A673 (cell line): ENCODE results near the gene DLG2. TPM values are rescaled to one million over a fixed set of nuclear protein-coding genes. Genes with fewer than 3 reads are reported as not detected.

ENCODE experiments used
- BruUV-seq: library from RNA; stranded (reverse); fragments of 400-500 nt; replicated peaks from 2 replicates; lab custom pipeline; 2021; lab: Mats Ljungman, UMichigan
- CTCF ChIA-PET: fragments of 300-600 bp; sonication (Branson Sonifier 250); formaldehyde crosslinking; loops from one replicate; lab custom pipeline; 2022; ENCODE audit warnings: antibody characterized with exemption; lab: Charles Lee
- POLR2A ChIA-PET: fragments of 300-600 bp; sonication (Branson Sonifier 250); formaldehyde crosslinking; loops from one replicate; lab custom pipeline; 2022; ENCODE audit warnings: antibody characterized with exemption; ENCODE audit not compliant: low non-redundant PET; lab: Charles Lee
- DNase-seq: peaks from one replicate; pipeline ENCODE4 v3.0.0-alpha.2; 2015; ENCODE audit warnings: low spot score
- H3K27ac ChIP-seq: fragments of 200-600 bp; sonication (generic); 2 replicates; pipeline ENCODE4 v1.5.1; 2016; ENCODE audit warnings: mixed run types, low read depth, mild to moderate bottlenecking, mixed read lengths, antibody characterized with exemption, low read length; ENCODE audit not compliant: poor library complexity, severe bottlenecking
- H3K27me3 ChIP-seq: fragments of 200-600 bp; sonication (generic); replicated peaks from 2 replicates; pipeline ENCODE4 v1.6.1; 2017; ENCODE audit warnings: mixed run types, low read depth, mild to moderate bottlenecking, mixed read lengths, antibody characterized with exemption, low read length; ENCODE audit not compliant: insufficient read depth, poor library complexity
- H3K36me3 ChIP-seq: fragments of 200-600 bp; sonication (generic); 2 replicates; pipeline ENCODE4 v1.6.1; 2016; ENCODE audit warnings: mixed run types, mild to moderate bottlenecking, mixed read lengths, antibody characterized with exemption, low read length; ENCODE audit not compliant: insufficient read depth, poor library complexity, severe bottlenecking
- H3K4me1 ChIP-seq: fragments of 200-600 bp; sonication (generic); 2 replicates; pipeline ENCODE4 v1.6.1; 2017; ENCODE audit warnings: mixed run types, mild to moderate bottlenecking, mixed read lengths, antibody characterized with exemption, low read length; ENCODE audit not compliant: insufficient read depth, poor library complexity, severe bottlenecking
- H3K4me3 ChIP-seq: fragments of 200-600 bp; sonication (generic); 2 replicates; pipeline ENCODE4 v1.5.1; 2016; ENCODE audit warnings: low read depth, mixed run types, mild to moderate bottlenecking, mixed read lengths, low read length; ENCODE audit not compliant: poor library complexity, severe bottlenecking
- H3K9me3 ChIP-seq: fragments of 200-600 bp; sonication (generic); 2 replicates; pipeline ENCODE4 v1.6.1; 2016; ENCODE audit warnings: mixed run types, low read depth, mild to moderate bottlenecking, mixed read lengths, antibody characterized with exemption, low read length; ENCODE audit not compliant: poor library complexity, severe bottlenecking
- CTCF ChIP-seq: fragments of 300-800, 200-600 bp; sonication (generic); conservative IDR thresholded peaks from 2 replicates; pipeline ENCODE4 v1.5.1; 2017; ENCODE audit warnings: low read depth, mild to moderate bottlenecking, antibody characterized with exemption, low read length, moderate library complexity, mixed read lengths
- EZH2 ChIP-seq: fragments of 200-600 bp; sonication (generic); IDR thresholded peaks from 2 replicates; pipeline ENCODE4 v1.6.1; 2017; ENCODE audit warnings: borderline replicate concordance, low read depth, mild to moderate bottlenecking, mixed read lengths, antibody characterized with exemption, low read length; ENCODE audit not compliant: poor library complexity, severe bottlenecking
- intact Hi-C: fragments of 100-400 bp; cut with micrococcal nuclease; formaldehyde crosslinking; loops from one replicate; pipeline ENCODE4 v1.10.0; 2022; ENCODE audit not compliant: unreplicated experiment
- total RNA-seq: library from RNA; stranded (reverse); gene quantifications from 2 replicates; pipeline ENCODE4 v1.2.3, GENCODE V29; 2021

The DLG2 gene
- total RNA-seq, 1 experiment from 2014 or later, result 277 TPM

GRCh38 chr11:84747871-84748270, 879.3 kb downstream of the DLG2 start:
- no TSS peak for BruUV-seq
- no peak for TF ChIP-seq CTCF
- no peak for TF ChIP-seq EZH2
- Histone ChIP-seq H3K27ac (no peak overlapping the region), H3K4me3 (no peak overlapping the region), H3K4me1 (no peaks in the 10 kb centered on the region), H3K9me3 (no peaks in the 10 kb centered on the region), H3K27me3 (no peaks in the 10 kb centered on the region), H3K36me3 (no peaks in the 10 kb centered on the region)
- CTCF ChIA-PET, result no interaction called here
- POLR2A ChIA-PET, result no interaction called here
- no peak for DNase-seq
- intact Hi-C loops, result no loop called here

GRCh38 chr11:84740050-84740449, 887.1 kb downstream of the DLG2 start:
- CTCF ChIA-PET, result no interaction called here
- DNase-seq, result no peak
- no TSS peak for BruUV-seq
- POLR2A ChIA-PET, result no interaction called here
- Histone ChIP-seq H3K9me3 (no peaks in the 10 kb centered on the region), H3K4me3 (no peak overlapping the region), H3K4me1 (no peaks in the 10 kb centered on the region), H3K36me3 (no peaks in the 10 kb centered on the region), H3K27ac (no peak overlapping the region), H3K27me3 (no peaks in the 10 kb centered on the region)
- TF ChIP-seq EZH2 (no peak), CTCF (no peak)
- intact Hi-C loops, result no loop called here

GRCh38 chr11:84724256-84724655, 902.9 kb downstream of the DLG2 start:
- no TSS peak for BruUV-seq
- TF ChIP-seq CTCF, result no peak
- H3K9me3 ChIP-seq, result no peaks in the 10 kb centered on the region
- no peaks in the 10 kb centered on the region for H3K36me3 ChIP-seq
- no peak for DNase-seq
- intact Hi-C loops, result loop anchor here (5.0 kb wide), 1 partner anchor 863 kb away; no protein-coding TSS in a partner anchor
- peaks cover 20% of the 10 kb centered on the region for H3K27me3 ChIP-seq
- H3K27ac ChIP-seq, result no peak overlapping the region
- CTCF ChIA-PET, result no interaction called here
- no peak overlapping the region for H3K4me3 ChIP-seq
- peaks cover 5% of the 10 kb centered on the region for H3K4me1 ChIP-seq
- POLR2A ChIA-PET, result no interaction called here
